Measurements from ENCODE around the gene SORCS3. TPM values are rescaled to one million over a fixed set of nuclear protein-coding genes. Genes with fewer than 3 reads are reported as not detected.

SORCS3 gene
- total and polyA plus RNA-seq, 4 donors = 0.93 TPM; not detected in 3

DNA sequence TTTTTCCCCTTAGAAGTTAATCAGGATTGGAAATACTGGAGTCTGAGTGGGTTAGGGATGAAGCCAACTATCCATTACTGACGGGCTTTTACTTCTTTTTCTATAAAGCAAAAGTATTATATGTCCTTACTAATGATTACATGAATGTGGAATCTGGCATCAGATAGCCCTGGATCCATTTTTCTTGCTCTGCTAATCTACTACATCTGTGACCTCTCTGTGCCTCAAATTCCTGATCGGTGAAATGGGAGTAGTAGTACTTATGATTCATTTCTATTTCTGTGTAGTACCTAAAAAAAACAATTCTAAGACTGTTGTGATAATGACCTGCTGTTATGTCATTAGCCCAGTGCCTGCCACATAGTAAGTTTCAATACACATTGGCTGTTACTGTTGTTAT, 621.6 kb downstream of the SORCS3 start:
- Histone ChIP-seq H3K27ac (ENCODE audit: low read depth in 1 of 2, low read length in 2 of 2) (no peak overlapping the region), H3K9ac (ENCODE audit: low read depth in 1 of 2, low read length in 2 of 2) (no peak overlapping the region), H3K9me3 (ENCODE audit: control insufficient read depth in 4 of 4, low read length in 3 of 4) (no peaks in the 10 kb centered on the region), H3K4me3 (ENCODE audit: low read depth in 1 of 3, low read length in 3 of 3) (no peak overlapping the region), H3K4me1 (ENCODE audit: control insufficient read depth in 4 of 4, insufficient read depth in 4 of 4, low read length in 3 of 4) (no peaks in the 10 kb centered on the region), H3K27me3 (ENCODE audit: control insufficient read depth in 4 of 4, insufficient read depth in 4 of 4, low read length in 3 of 4) (no peaks in the 10 kb centered on the region), H3K36me3 (ENCODE audit: control insufficient read depth in 4 of 4, insufficient read depth in 3 of 4, low read depth in 1 of 4, low read length in 3 of 4) (no peaks in the 10 kb centered on the region)
- TF ChIP-seq, protein P1, sequence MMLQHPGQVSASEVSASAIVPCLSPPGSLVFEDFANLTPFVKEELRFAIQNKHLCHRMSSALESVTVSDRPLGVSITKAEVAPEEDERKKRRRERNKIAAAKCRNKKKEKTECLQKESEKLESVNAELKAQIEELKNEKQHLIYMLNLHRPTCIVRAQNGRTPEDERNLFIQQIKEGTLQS (IDR thresholded peaks at IDR 0.05) = no peak
- TF ChIP-seq HNF4G (IDR thresholded peaks at IDR 0.05) (no peak), NR2F2 (IDR thresholded peaks at IDR 0.05) (no peak), CTCF (IDR thresholded peaks at IDR 0.05; ENCODE audit: low read depth, low read length, missing input control) (no peak), FOXA1 (IDR thresholded peaks at IDR 0.05) (no peak), ZBTB33 (IDR thresholded peaks at IDR 0.05) (no peak), SP1 (IDR thresholded peaks at IDR 0.05) (no peak), TAF1 (conservative IDR thresholded peaks at IDR 0.05) (no peak), YY1 (IDR thresholded peaks at IDR 0.05) (no peak)
- TF ChIP-seq, protein P2, sequence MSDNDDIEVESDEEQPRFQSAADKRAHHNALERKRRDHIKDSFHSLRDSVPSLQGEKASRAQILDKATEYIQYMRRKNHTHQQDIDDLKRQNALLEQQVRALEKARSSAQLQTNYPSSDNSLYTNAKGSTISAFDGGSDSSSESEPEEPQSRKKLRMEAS (IDR thresholded peaks at IDR 0.05) = no peak
- no peak for DNase-seq (ENCODE audit: low spot score)
- WGBS = 72% methylated on average over 2 of the region's 2 CpGs

- no peaks in the 10 kb centered on the region for H3K4me1 ChIP-seq (ENCODE audit: control insufficient read depth in 4 of 4, insufficient read depth in 4 of 4, low read length in 3 of 4)
- no peaks in the 10 kb centered on the region for H3K27me3 ChIP-seq (ENCODE audit: control insufficient read depth in 4 of 4, insufficient read depth in 4 of 4, low read length in 3 of 4)
- no peaks in the 10 kb centered on the region for H3K36me3 ChIP-seq (ENCODE audit: control insufficient read depth in 4 of 4, insufficient read depth in 3 of 4, low read depth in 1 of 4, low read length in 3 of 4)
- H3K9me3 ChIP-seq (ENCODE audit: control insufficient read depth in 4 of 4, low read length in 3 of 4) = no peaks in the 10 kb centered on the region
- DNase-seq (ENCODE audit: low spot score) = no peak
- H3K4me3 ChIP-seq (ENCODE audit: low read depth in 1 of 3, low read length in 3 of 3) = no peak overlapping the region
- WGBS = 84% methylated on average over 7 of the region's 7 CpGs
- H3K9ac ChIP-seq (ENCODE audit: low read depth in 1 of 2, low read length in 2 of 2) = no peak overlapping the region
- no peak for TF ChIP-seq SP1 (IDR thresholded peaks at IDR 0.05)
- TF ChIP-seq FOXA1 (IDR thresholded peaks at IDR 0.05) = no peak
- no peak for TF ChIP-seq HNF4G (IDR thresholded peaks at IDR 0.05)
- no peak for TF ChIP-seq HNF4A (conservative IDR thresholded peaks at IDR 0.05)
- TF ChIP-seq FOXA2 (IDR thresholded peaks at IDR 0.05) = no peak
- TF ChIP-seq, protein P3, sequence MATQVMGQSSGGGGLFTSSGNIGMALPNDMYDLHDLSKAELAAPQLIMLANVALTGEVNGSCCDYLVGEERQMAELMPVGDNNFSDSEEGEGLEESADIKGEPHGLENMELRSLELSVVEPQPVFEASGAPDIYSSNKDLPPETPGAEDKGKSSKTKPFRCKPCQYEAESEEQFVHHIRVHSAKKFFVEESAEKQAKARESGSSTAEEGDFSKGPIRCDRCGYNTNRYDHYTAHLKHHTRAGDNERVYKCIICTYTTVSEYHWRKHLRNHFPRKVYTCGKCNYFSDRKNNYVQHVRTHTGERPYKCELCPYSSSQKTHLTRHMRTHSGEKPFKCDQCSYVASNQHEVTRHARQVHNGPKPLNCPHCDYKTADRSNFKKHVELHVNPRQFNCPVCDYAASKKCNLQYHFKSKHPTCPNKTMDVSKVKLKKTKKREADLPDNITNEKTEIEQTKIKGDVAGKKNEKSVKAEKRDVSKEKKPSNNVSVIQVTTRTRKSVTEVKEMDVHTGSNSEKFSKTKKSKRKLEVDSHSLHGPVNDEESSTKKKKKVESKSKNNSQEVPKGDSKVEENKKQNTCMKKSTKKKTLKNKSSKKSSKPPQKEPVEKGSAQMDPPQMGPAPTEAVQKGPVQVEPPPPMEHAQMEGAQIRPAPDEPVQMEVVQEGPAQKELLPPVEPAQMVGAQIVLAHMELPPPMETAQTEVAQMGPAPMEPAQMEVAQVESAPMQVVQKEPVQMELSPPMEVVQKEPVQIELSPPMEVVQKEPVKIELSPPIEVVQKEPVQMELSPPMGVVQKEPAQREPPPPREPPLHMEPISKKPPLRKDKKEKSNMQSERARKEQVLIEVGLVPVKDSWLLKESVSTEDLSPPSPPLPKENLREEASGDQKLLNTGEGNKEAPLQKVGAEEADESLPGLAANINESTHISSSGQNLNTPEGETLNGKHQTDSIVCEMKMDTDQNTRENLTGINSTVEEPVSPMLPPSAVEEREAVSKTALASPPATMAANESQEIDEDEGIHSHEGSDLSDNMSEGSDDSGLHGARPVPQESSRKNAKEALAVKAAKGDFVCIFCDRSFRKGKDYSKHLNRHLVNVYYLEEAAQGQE (IDR thresholded peaks at IDR 0.05) = no peak
- no peak overlapping the region for H3K27ac ChIP-seq (ENCODE audit: low read depth in 1 of 2, low read length in 2 of 2)
Observed at GRCh38 chr10:105266966-105267539, 626.0 kb downstream of the SORCS3 start.
